CD4-positive, CD25-positive, alpha-beta regulatory T cell (primary cell): ENCODE results near the gene SRD5A2. TPM values are rescaled to one million over a fixed set of nuclear protein-coding genes. Genes with fewer than 3 reads are reported as not detected.

ENCODE experiments used
- ATAC-seq, 2 donors: fragments of 150-1000 bp; cut with Tn5 transposase; one replicate each; pipeline ENCODE4 v1.10.0; 2021; ENCODE audit warnings: low read depth in 2 of 2, moderate number of reproducible peaks in 2 of 2, moderate library complexity in 1 of 2
- DNase-seq, 3 donors: peaks; one replicate each; pipeline versions ENCODE4 v3.0.0 to v3.0.0-alpha.2; 2012 to 2022; ENCODE audit warnings: mixed read lengths in 1 of 3
- H3K27ac ChIP-seq: one replicate; pipeline ENCODE4 v1.7.0; 2013; ENCODE audit warnings: mild to moderate bottlenecking, low read length; ENCODE audit not compliant: insufficient read depth, poor library complexity, severe bottlenecking
- H3K27me3 ChIP-seq: one replicate; pipeline ENCODE4 v1.7.0; 2013; ENCODE audit warnings: low read length; ENCODE audit not compliant: control insufficient read depth, insufficient read depth
- H3K36me3 ChIP-seq: one replicate; pipeline ENCODE4 v1.7.0; 2013; ENCODE audit warnings: mild to moderate bottlenecking, low read length, moderate library complexity; ENCODE audit not compliant: control insufficient read depth, insufficient read depth
- H3K4me1 ChIP-seq: 2 replicates; pipeline ENCODE4 v1.7.0; 2013; ENCODE audit warnings: mild to moderate bottlenecking, low read length; ENCODE audit not compliant: insufficient read depth, control insufficient read depth, poor library complexity, severe bottlenecking
- H3K4me3 ChIP-seq: one replicate; pipeline ENCODE4 v1.7.0; 2013; ENCODE audit warnings: low read depth, mild to moderate bottlenecking, low read length, moderate library complexity
- H3K9me3 ChIP-seq, 2 experiments: 1 replicate in 1 of 2; 2 replicates in 1 of 2; pipeline ENCODE4 v1.7.0; 2013; ENCODE audit warnings: low read length in 2 of 2, mild to moderate bottlenecking in 1 of 2, moderate library complexity in 1 of 2; ENCODE audit not compliant: control insufficient read depth in 2 of 2
- H3K27ac Mint-ChIP-seq, 3 donors: one replicate each; pipeline ENCODE4 v1.8.0; 2020 to 2022; ENCODE audit warnings: mild to moderate bottlenecking in 3 of 3, mixed read lengths in 3 of 3, moderate library complexity in 2 of 3
- H3K27me3 Mint-ChIP-seq: one replicate; pipeline ENCODE4 v1.8.0; 2022; ENCODE audit warnings: mild to moderate bottlenecking, mixed read lengths
- H3K36me3 Mint-ChIP-seq: one replicate; pipeline ENCODE4 v1.8.0; 2020; ENCODE audit warnings: mixed read lengths
- H3K4me1 Mint-ChIP-seq, 4 donors: one replicate each; pipeline ENCODE4 v1.8.0; 2020 to 2022; ENCODE audit warnings: mixed read lengths in 4 of 4, mild to moderate bottlenecking in 1 of 4
- H3K4me3 Mint-ChIP-seq, 4 donors: one replicate each; pipeline ENCODE4 v1.8.0; 2020 to 2022; ENCODE audit warnings: mild to moderate bottlenecking in 4 of 4, mixed read lengths in 4 of 4, moderate library complexity in 3 of 4
- H3K9me3 Mint-ChIP-seq, 7 donors: one replicate each; pipeline ENCODE4 v1.8.0; 2020 to 2022; ENCODE audit warnings: mixed read lengths in 7 of 7, mild to moderate bottlenecking in 3 of 7, moderate library complexity in 2 of 7
- polyA plus RNA-seq, 4 donors: library from polyadenylated mRNA; unstranded; fragments of 300-500 nt; fragmentation: Illumina TruSeq; gene quantifications; one replicate each; pipeline ENCODE4 v1.2.3, GENCODE V29; 2021
- total RNA-seq: library from RNA; stranded (reverse); gene quantifications from one replicate; pipeline ENCODE4 v1.2.3, GENCODE V29; 2022

The SRD5A2 gene
- total and polyA plus RNA-seq, 5 donors from 2014 or later: not detected

DNA sequence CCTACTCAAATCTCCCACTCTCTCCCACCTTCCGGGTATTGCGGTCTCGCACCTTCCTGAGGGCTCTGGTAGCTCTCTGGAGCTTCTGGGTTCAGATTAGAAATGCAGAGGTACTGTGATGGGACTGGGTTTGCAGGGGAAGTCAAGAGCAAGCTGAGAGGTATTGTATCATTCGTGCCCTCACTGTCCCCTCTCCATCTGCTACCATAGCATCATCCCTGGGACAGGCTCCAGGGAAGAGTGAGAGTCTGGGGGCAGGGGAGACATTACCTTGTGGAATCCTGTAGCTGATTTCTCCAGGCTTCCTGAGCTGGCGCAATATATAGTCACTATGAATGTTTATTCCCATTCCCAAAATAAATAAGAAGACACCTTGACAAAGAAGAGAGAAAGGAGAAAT is 49.6 kb downstream of the SRD5A2 start:
- no peak for ATAC-seq
- Mint-ChIP-seq H3K9me3 (peaks cover 0 to 3% (median 0%) of the 10 kb centered on the region in 7 donors), H3K4me1 (no peaks in the 10 kb centered on the region), H3K4me3 (no peak overlapping the region), H3K36me3 (no peaks in the 10 kb centered on the region), H3K27me3 (peaks cover 5% of the 10 kb centered on the region), H3K27ac (no peak overlapping the region)
- no peaks in the 10 kb centered on the region for H3K4me1 ChIP-seq
- no peak overlapping the region for H3K27ac ChIP-seq
- no peaks in the 10 kb centered on the region for H3K36me3 ChIP-seq
- no peak for DNase-seq
- no peak overlapping the region for H3K4me3 ChIP-seq
- peaks cover 7% of the 10 kb centered on the region for H3K27me3 ChIP-seq
- H3K9me3 ChIP-seq: no peaks in the 10 kb centered on the region

DNA sequence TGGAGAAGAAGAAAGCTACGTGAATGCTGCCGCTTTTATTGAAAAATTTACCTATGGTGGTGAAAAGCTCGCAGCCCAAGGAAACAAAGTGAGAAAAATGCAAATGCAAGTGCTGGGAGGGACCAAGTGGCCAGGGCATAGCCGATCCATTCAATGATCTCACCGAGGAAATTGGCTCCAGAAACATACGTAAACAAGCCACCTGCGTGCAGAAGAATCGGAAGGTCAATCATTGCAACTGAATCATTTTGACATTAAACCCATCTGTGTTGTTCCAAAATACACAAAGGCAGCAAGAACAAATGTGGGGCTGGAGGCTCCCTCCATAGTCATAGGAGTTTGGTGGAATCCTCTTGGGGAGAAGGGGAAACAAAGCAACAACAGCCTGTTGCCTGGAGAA is 51.5 kb downstream of the SRD5A2 start:
- H3K4me3 Mint-ChIP-seq: no peak overlapping the region
- H3K27me3 Mint-ChIP-seq: peaks cover 9% of the 10 kb centered on the region
- DNase-seq (no peak), ATAC-seq (no peak)
- no peaks in the 10 kb centered on the region for H3K4me1 Mint-ChIP-seq
- H3K9me3 ChIP-seq: no peaks in the 10 kb centered on the region
- no peaks in the 10 kb centered on the region for H3K4me1 ChIP-seq
- H3K36me3 ChIP-seq: no peaks in the 10 kb centered on the region
- H3K9me3 Mint-ChIP-seq: peaks cover 0 to 1% (median 0%) of the 10 kb centered on the region in 7 donors
- H3K27ac ChIP-seq: no peak overlapping the region
- H3K27me3 ChIP-seq: peaks cover 7% of the 10 kb centered on the region
- H3K4me3 ChIP-seq: no peak overlapping the region
- no peak overlapping the region for H3K27ac Mint-ChIP-seq
- no peaks in the 10 kb centered on the region for H3K36me3 Mint-ChIP-seq

DNA sequence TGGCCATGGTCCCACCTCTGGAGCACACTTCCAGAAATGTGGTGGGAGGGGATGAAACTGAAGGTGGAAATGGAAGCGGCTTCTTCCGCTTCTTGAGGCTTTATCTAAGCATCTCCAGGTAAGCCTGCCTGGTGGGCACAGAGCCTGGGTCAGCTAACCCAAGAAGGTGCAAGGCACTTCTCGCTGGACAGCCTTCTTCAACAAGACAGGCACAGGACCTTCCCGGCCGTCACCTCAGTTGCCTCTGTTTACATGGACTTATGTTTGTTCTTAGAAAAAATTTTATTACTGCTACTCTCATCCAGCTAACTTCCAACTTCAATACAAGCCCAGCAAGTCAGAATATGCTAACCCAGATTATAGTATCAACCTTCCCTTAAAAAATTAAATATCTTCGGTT is 51.9 kb downstream of the SRD5A2 start:
- Histone ChIP-seq H3K4me1 (no peaks in the 10 kb centered on the region), H3K36me3 (no peaks in the 10 kb centered on the region), H3K4me3 (no peak overlapping the region), H3K9me3 (no peaks in the 10 kb centered on the region), H3K27ac (no peak overlapping the region), H3K27me3 (peaks cover 10% of the 10 kb centered on the region)
- no peaks in the 10 kb centered on the region for H3K36me3 Mint-ChIP-seq
- H3K9me3 Mint-ChIP-seq: peaks cover 0 to 1% (median 0%) of the 10 kb centered on the region in 7 donors
- H3K4me1 Mint-ChIP-seq: no peaks in the 10 kb centered on the region
- H3K27me3 Mint-ChIP-seq: peaks cover 12% of the 10 kb centered on the region
- H3K27ac Mint-ChIP-seq: no peak overlapping the region
- no peak for ATAC-seq
- no peak overlapping the region for H3K4me3 Mint-ChIP-seq
- no peak for DNase-seq

DNA sequence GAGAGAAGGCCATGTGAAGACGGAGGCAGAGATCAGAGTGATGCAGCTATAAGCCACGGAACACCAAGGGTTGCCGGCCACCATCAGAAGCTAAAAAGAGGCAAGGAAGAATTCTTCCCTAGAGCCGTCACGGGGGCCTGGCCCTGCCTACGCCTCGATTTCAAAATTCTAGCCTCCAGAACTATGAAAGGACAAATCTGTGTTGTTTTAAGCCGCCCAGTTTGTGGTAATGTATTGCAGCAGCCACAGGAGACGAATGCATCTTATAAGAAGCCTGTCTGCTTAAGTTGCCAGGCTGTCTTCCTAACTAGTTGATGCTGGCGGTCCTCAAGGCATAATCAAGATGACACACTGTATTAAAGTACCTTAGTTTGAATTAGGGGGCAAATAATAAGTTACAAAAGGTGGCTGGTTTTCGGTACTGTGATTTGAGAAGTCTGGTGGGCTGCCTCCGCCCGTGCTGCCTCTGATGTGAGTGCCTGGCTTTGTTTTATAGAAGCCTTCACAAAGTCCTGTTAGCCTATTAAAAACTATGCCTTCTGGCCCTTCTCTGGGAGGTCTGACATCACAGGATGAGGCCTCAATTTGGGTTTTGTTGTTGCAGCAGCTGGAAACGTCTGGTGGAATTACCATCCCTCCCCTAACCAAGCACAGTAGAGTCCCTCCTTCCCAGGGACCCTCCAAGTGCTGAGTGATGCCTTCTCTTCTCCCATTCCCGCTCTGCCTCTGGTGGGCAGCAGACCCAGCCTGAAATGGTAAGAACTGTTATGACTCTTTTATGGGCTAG is 53.6 kb downstream of the SRD5A2 start:
- Histone ChIP-seq H3K4me1 (no peaks in the 10 kb centered on the region), H3K9me3 (no peaks in the 10 kb centered on the region), H3K36me3 (no peaks in the 10 kb centered on the region), H3K27ac (no peak overlapping the region), H3K27me3 (peaks cover 10% of the 10 kb centered on the region), H3K4me3 (no peak overlapping the region)
- Mint-ChIP-seq H3K4me3 (no peak overlapping the region), H3K27me3 (peaks cover 24% of the 10 kb centered on the region), H3K27ac (peak overlapping the region in 1 of 3 donors; percentile 60), H3K4me1 (no peaks in the 10 kb centered on the region), H3K9me3 (peaks cover 0 to 1% (median 0%) of the 10 kb centered on the region in 7 donors), H3K36me3 (no peaks in the 10 kb centered on the region)
- DNase-seq (no peak), ATAC-seq (no peak)

DNA sequence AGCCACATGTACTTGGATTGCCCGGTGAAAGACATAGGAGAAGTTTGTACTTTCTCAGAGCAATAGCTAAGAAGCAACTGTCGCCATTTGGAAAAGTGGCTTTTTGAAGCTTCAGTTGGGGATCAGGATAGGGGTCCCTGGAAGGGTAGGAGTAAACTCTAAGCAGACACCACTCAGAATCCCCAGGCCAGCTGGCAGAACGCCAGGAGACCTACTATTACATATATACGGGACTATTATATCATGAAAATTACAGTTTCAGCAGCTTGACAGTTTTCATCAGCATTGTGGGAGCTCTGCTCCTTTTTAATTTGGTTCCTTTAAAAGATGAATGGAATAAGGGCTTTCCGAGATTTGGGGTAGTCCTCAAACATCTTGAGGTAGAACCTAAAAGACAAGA is 54.9 kb downstream of the SRD5A2 start:
- no peaks in the 10 kb centered on the region for H3K36me3 ChIP-seq
- Mint-ChIP-seq H3K27ac (no peak overlapping the region), H3K36me3 (no peaks in the 10 kb centered on the region), H3K27me3 (peaks cover 24% of the 10 kb centered on the region), H3K4me1 (no peaks in the 10 kb centered on the region), H3K9me3 (no peaks in the 10 kb centered on the region), H3K4me3 (no peak overlapping the region)
- H3K4me3 ChIP-seq: no peak overlapping the region
- no peaks in the 10 kb centered on the region for H3K4me1 ChIP-seq
- H3K27me3 ChIP-seq: peaks cover 10% of the 10 kb centered on the region
- no peaks in the 10 kb centered on the region for H3K9me3 ChIP-seq
- ATAC-seq (no peak), DNase-seq (no peak)
- no peak overlapping the region for H3K27ac ChIP-seq

DNA sequence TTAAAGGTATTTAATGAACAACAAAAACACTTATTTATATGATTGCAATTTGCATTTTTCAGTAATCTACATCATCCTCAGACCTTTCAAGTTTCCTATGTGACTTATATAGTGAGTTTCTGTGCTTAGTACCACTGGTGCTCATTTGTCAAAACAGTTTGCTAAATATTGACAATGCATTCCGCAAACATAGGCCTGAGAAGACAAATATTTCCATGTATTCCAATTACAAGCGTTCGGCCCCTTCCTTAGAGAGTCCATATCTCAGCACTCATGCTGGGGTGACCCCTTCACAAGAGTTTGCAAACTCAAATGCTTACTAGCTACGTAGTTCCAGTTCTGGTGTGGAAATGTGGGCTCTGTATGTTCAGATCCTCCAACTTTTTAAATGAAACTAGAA is 56.1 kb downstream of the SRD5A2 start:
- Mint-ChIP-seq H3K27ac (no peak overlapping the region), H3K4me3 (no peak overlapping the region), H3K27me3 (peaks cover 24% of the 10 kb centered on the region), H3K4me1 (no peaks in the 10 kb centered on the region), H3K9me3 (no peaks in the 10 kb centered on the region), H3K36me3 (no peaks in the 10 kb centered on the region)
- DNase-seq (no peak), ATAC-seq (no peak)
- Histone ChIP-seq H3K4me3 (no peak overlapping the region), H3K27ac (no peak overlapping the region), H3K27me3 (peaks cover 7% of the 10 kb centered on the region), H3K36me3 (no peaks in the 10 kb centered on the region), H3K9me3 (no peaks in the 10 kb centered on the region), H3K4me1 (no peaks in the 10 kb centered on the region)

DNA sequence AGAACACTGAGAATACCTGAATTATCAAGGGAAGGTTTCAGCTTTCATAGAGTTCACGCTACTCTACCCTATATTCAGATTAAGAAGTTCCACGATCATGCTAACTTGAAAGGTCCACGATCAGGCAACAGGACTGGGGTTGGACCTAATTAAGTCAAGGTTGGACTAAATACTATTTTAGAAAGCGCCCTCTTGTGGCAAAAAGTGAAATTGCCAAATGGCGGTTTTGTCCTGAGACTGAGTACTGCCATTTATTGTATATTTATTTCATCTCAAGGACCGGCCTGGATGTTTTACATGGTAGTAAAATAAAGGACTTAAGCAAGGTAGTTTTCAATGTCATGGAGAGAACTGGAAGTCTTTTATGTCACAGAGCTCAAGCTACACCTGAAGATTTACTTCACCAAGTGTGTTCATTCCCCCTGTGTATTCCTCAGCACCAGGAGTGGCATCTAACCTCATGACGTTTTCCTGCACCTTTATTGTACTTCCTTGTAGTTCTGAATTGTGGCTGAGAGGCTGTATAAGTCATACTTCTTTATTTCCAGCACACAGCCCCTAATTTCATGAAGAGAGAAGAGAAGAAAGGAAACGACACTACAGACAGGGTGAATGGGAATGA is 56.8 kb downstream of the SRD5A2 start:
- no peaks in the 10 kb centered on the region for H3K36me3 Mint-ChIP-seq
- Histone ChIP-seq H3K27me3 (peaks cover 7% of the 10 kb centered on the region), H3K36me3 (no peaks in the 10 kb centered on the region), H3K27ac (no peak overlapping the region), H3K9me3 (no peaks in the 10 kb centered on the region), H3K4me3 (no peak overlapping the region), H3K4me1 (no peaks in the 10 kb centered on the region)
- ATAC-seq: no peak
- H3K27ac Mint-ChIP-seq: no peak overlapping the region
- peaks cover 24% of the 10 kb centered on the region for H3K27me3 Mint-ChIP-seq
- H3K4me3 Mint-ChIP-seq: no peak overlapping the region
- no peaks in the 10 kb centered on the region for H3K4me1 Mint-ChIP-seq
- DNase-seq: peak; percentile 10 to 56 (median 33)
- no peaks in the 10 kb centered on the region for H3K9me3 Mint-ChIP-seq

DNA sequence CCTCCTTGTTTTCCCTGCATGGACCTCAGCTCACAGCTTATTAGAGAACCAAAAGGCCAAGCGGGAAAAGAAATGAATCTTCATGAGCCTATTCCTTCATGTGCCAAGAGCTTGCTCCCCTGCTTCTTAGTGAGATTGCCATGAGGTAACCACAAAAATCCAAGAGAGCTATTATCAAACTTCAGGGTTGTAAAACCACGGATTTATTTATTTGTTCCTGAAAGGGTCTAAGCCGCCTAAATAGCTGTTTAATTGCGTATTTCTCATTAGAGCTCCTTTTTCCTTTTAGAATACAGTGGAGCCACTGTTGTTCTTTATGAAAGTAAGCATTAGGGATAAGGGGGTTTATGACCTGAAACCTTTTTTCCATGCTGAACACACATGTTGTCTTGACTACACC is 58.0 kb downstream of the SRD5A2 start:
- no peaks in the 10 kb centered on the region for H3K4me1 Mint-ChIP-seq
- no peaks in the 10 kb centered on the region for H3K36me3 Mint-ChIP-seq
- Histone ChIP-seq H3K27me3 (peaks cover 7% of the 10 kb centered on the region), H3K9me3 (no peaks in the 10 kb centered on the region), H3K4me1 (no peaks in the 10 kb centered on the region), H3K27ac (no peak overlapping the region), H3K4me3 (no peak overlapping the region), H3K36me3 (no peaks in the 10 kb centered on the region)
- H3K4me3 Mint-ChIP-seq: peak overlapping the region in 1 of 4 donors; percentile 8
- H3K9me3 Mint-ChIP-seq: no peaks in the 10 kb centered on the region
- peaks cover 24% of the 10 kb centered on the region for H3K27me3 Mint-ChIP-seq
- DNase-seq (no peak), ATAC-seq (no peak)
- no peak overlapping the region for H3K27ac Mint-ChIP-seq
